Naive B cell (primary cell): ENCODE results near the gene ADAM33. TPM values are rescaled to one million over a fixed set of nuclear protein-coding genes. Genes with fewer than 3 reads are reported as not detected.

Experiments used
- ATAC-seq, 2 donors: fragments of 150-1000 bp; cut with Tn5 transposase; 2 replicates each; pipeline ENCODE4 v1.10.0; 2021; ENCODE audit warnings: low read depth in 2 of 2, mild to moderate bottlenecking in 2 of 2, moderate library complexity in 2 of 2
- DNase-seq: peaks from one replicate; pipeline ENCODE4 v3.0.0; 2022
- H3K27ac Mint-ChIP-seq, 6 donors: one replicate each; pipeline ENCODE4 v1.8.0; 2020 to 2022; ENCODE audit warnings: mild to moderate bottlenecking in 6 of 6, mixed read lengths in 6 of 6, moderate library complexity in 5 of 6, inconsistent platforms in 2 of 6
- H3K27me3 Mint-ChIP-seq, 3 donors: one replicate each; pipeline ENCODE4 v1.8.0; 2021 to 2022; ENCODE audit warnings: mixed read lengths in 3 of 3, mild to moderate bottlenecking in 1 of 3
- H3K36me3 Mint-ChIP-seq, 2 donors: one replicate each; pipeline ENCODE4 v1.8.0; 2020 to 2022; ENCODE audit warnings: mixed read lengths in 2 of 2, inconsistent platforms in 1 of 2, mild to moderate bottlenecking in 1 of 2
- H3K4me1 Mint-ChIP-seq, 3 donors: one replicate each; pipeline ENCODE4 v1.8.0; 2020 to 2022; ENCODE audit warnings: mixed read lengths in 3 of 3, inconsistent platforms in 1 of 3, mild to moderate bottlenecking in 1 of 3, moderate library complexity in 1 of 3
- H3K4me3 Mint-ChIP-seq, 8 donors: one replicate each; pipeline ENCODE4 v1.8.0; 2020 to 2022; ENCODE audit warnings: mild to moderate bottlenecking in 8 of 8, mixed read lengths in 8 of 8, moderate library complexity in 8 of 8, inconsistent platforms in 2 of 8
- H3K9me3 Mint-ChIP-seq, 7 donors: one replicate each; pipeline ENCODE4 v1.8.0; 2020 to 2022; ENCODE audit warnings: mixed read lengths in 7 of 7, mild to moderate bottlenecking in 5 of 7, inconsistent platforms in 2 of 7, moderate library complexity in 1 of 7
- polyA plus RNA-seq, 6 donors: library from polyadenylated mRNA; unstranded; fragments of 300-500 nt; fragmentation: Illumina TruSeq; gene quantifications; one replicate each; pipeline ENCODE4 v1.2.3, GENCODE V29; 2021; ENCODE audit warnings: low read depth in 6 of 6

ADAM33 gene
- polyA plus RNA-seq, 6 donors from 2014 or later: not detected

DNA sequence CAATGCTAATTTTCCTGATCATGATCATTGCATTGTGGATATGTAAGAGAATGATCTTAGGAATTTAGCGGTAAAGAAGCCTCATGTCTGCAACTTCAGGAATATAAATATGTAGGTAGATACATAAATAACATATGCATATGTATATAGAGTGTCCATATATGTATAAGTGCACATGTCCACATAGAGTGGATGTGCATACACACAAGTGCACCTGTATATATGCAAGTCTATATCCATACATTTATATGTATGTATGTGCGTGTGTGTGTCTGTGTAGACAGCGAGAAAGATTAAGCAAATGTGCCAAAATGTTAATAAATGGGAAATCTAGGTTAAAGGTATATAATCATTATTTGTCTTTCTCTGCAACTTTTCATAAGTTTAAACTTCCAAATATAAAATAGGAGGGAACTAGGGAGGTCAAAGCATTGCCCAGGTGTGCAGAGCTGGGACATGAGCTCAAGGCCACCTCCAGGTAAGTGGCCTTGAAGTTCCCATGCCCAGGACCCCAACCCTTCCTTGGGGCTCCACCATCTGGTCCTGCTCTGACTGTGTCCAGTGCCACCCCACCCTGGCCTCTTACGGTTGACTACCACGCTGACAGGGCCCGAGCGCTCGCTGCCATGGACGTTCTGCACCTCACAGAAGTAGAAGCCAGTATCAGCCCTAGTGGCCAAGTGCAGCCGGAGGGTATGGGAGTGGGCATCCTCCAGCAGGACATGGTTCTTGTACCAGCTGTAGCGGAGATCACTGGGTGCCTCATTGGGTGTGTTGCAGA, 21.0 kb upstream of the ADAM33 start:
- ATAC-seq: no peak
- Mint-ChIP-seq H3K27ac (no peak overlapping the region), H3K27me3 (peaks cover 4 to 20% (median 16%) of the 10 kb centered on the region in 3 donors)

DNA sequence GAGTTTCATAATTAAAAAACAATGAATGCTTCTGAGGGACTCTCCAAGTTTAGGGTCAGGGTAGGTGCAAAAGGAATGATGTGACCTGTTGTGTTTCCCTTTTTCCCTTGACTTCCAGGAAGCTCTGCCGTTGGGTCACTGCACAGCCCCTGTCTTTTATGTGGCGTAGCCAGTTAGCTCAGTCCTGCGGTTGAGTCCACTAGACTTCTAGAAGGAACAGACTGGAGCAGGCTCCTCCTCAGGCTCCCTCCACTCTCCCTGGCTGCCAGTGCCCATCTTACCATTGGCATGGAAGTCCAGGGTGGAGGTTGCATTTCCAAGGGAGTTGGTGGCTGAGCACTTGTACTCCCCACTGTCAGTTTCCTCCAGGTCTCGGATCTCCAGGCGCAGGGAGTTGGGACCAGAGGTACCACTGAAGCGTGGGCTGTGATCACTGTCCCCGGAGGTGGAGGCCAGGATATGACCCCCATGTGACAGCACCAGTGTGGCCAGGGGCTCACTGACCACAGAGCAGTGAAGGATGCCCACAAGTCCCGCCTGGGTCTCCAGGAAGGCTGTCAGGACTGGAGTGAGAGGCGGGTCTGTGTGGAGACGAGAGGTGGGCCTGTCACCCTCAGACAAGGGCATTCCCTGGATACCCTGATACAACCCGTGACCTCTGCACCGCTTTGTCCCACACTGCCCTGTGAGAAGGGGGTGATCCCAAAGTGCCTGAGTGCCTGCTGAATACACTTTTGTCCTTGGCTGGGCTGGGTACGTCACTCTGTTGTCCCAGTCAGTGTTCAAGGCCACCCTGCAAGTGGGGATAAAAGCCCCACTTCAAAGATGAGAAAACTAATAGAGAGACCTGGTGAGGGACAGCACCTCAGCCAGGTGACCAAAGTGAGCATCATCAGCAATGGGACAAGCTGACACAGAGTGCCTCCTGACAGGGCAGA, 19.5 kb upstream of the ADAM33 start:
- H3K27me3 Mint-ChIP-seq: peaks cover 4 to 16% (median 13%) of the 10 kb centered on the region in 3 donors
- no peak for ATAC-seq
- no peaks in the 10 kb centered on the region for H3K36me3 Mint-ChIP-seq
- no peak overlapping the region for H3K4me3 Mint-ChIP-seq
- H3K4me1 Mint-ChIP-seq: no peaks in the 10 kb centered on the region
- no peak overlapping the region for H3K27ac Mint-ChIP-seq
- DNase-seq: no peak
- peaks cover 0 to 1% (median 0%) of the 10 kb centered on the region in 7 donors for H3K9me3 Mint-ChIP-seq

More for the DNA sequence above, 21.0 kb upstream of the ADAM33 start:
- Mint-ChIP-seq H3K4me3 (no peak overlapping the region), H3K4me1 (no peaks in the 10 kb centered on the region), H3K9me3 (peaks cover 0 to 2% (median 0%) of the 10 kb centered on the region in 7 donors), H3K36me3 (no peaks in the 10 kb centered on the region)
- no peak for DNase-seq

DNA sequence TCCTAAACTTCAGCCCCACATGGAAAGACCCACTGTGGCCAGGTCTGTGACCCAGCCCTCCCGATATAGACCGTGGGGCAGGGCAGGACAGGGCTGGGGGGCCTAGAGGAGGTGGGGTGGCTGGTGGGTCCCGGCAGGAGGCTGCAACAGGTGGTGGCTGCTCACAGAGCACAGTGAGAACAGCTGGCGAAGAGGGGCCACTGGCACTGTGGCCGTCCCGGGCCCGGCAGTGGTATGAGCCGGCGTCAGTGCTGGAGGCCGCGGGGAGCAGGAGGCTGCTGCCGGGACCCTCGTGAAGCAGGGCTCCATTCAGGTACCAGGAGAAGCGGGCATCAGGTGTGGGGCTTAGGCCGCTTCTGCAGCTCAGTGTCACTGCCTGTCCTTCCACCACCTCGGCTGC, 17.2 kb upstream of the ADAM33 start:
- H3K27me3 Mint-ChIP-seq: peaks cover 4 to 14% (median 7%) of the 10 kb centered on the region in 3 donors
- H3K36me3 Mint-ChIP-seq: no peaks in the 10 kb centered on the region
- no peak overlapping the region for H3K27ac Mint-ChIP-seq
- ATAC-seq (no peak), DNase-seq (no peak)
- H3K4me1 Mint-ChIP-seq: no peaks in the 10 kb centered on the region
- peaks cover 0 to 2% (median 0%) of the 10 kb centered on the region in 7 donors for H3K9me3 Mint-ChIP-seq
- no peak overlapping the region for H3K4me3 Mint-ChIP-seq

DNA sequence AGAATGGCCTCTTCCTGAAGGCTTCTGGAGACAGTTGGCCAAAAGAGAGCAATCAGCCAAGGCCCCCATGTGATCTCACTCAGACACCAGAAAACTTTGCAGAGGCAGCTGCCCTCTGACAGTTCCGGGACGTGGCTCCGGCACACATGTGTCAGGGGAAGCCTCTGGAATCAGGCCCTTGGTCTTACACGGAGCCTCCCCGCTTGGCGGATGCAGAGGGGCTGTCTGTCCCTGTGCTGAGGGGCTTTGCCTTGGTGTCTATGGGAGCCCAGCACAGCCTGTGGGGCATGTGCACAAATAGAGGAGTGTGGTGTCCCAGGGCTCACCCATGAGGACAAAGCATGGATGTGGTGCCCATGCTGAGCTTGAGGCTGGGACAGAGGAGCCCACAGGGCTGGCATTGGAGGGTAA, 16.8 kb upstream of the ADAM33 start:
- ATAC-seq: no peak
- Mint-ChIP-seq H3K27me3 (peaks cover 2 to 10% (median 4%) of the 10 kb centered on the region in 3 donors), H3K36me3 (no peaks in the 10 kb centered on the region), H3K4me3 (no peak overlapping the region), H3K9me3 (peaks cover 0 to 2% (median 0%) of the 10 kb centered on the region in 7 donors), H3K27ac (peak overlapping the region in 1 of 6 donors; percentile 44), H3K4me1 (no peaks in the 10 kb centered on the region)
- no peak for DNase-seq

DNA sequence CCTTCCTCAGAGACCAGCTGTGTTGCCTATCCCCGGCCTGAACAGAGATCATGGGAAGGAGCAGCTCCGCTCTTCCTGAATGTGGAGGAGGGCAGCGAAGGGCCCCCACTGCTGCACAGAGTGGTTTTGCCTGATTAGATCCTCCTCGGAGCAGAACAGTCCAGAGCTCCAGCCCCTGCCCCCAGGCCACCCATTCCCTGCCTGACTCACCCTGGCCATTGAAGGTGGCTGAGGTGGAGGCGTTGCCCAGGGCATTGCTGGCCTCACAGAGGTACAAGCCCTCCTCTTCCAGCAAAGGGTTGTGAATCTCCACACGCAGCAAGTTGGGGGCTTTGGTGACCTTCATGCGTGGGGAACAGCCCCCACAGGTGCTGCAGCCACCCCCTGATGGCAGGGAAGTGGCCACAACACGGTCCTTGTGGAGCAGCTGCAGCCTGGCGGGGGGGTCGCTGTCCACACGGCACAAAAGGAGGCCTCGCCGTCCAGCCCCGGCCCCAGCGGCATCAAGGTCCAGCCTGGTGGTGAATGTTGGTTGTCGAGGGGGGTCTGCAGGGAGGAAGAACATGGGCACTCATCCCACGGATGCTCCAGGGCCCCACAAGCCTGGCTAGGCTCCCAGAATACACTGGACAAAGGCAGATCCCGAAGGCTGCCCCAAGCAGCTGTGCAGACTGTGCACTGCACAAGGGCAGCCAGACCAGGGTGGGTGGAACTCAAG, 15.9 kb upstream of the ADAM33 start:
- no peak overlapping the region for H3K27ac Mint-ChIP-seq
- DNase-seq (no peak), ATAC-seq (no peak)
- H3K36me3 Mint-ChIP-seq: no peaks in the 10 kb centered on the region
- H3K4me3 Mint-ChIP-seq: no peak overlapping the region
- H3K9me3 Mint-ChIP-seq: peaks cover 0 to 2% (median 0%) of the 10 kb centered on the region in 7 donors
- no peaks in the 10 kb centered on the region for H3K4me1 Mint-ChIP-seq
- H3K27me3 Mint-ChIP-seq: peaks cover 0 to 6% (median 3%) of the 10 kb centered on the region in 3 donors

DNA sequence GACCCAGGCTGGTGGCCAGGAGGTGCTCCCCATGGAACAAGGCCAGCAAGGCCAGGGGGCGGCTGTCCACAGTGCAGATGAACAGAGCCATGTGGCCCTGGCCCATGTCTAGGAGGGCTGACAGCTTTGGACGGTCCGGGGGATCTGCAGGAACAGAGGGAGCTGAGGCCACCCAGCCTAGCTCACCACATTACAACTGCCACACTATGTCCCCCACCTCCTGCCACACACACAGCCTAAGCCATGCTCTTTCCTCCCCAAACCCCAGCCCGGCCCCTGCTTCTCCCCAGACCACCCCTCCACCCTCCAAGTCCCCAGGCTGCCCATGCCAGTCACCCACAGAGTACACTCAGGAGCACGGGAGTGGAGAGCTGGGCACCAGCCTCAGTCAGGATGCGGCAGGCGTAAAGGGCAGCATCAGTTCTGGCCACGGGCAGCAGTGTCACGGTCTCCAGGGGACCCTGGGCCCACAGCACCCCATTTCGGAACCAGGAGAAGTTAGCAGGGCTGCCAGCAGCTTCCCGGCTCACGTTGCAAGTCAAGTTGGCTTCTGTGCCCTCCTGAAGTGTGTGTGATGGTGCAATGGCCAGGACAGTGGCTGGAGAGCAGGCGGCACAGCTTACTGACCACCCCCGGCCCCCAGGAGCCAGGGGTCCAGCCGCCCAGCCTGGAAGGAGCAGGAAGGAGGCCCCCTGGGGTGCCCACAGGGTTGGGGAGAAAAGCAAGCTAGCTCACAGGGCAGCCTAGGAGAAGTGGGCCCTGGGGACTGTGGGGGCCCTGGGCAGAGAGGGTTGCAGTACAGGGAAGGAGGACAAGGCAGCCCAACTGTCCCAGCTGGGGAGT, 15.2 kb upstream of the ADAM33 start:
- no peaks in the 10 kb centered on the region for H3K36me3 Mint-ChIP-seq
- no peak overlapping the region for H3K27ac Mint-ChIP-seq
- no peak overlapping the region for H3K4me3 Mint-ChIP-seq
- DNase-seq: no peak
- H3K4me1 Mint-ChIP-seq: no peaks in the 10 kb centered on the region
- peaks cover 0 to 6% (median 0%) of the 10 kb centered on the region in 3 donors for H3K27me3 Mint-ChIP-seq
- no peak for ATAC-seq
- peaks cover 0 to 2% (median 0%) of the 10 kb centered on the region in 7 donors for H3K9me3 Mint-ChIP-seq

DNA sequence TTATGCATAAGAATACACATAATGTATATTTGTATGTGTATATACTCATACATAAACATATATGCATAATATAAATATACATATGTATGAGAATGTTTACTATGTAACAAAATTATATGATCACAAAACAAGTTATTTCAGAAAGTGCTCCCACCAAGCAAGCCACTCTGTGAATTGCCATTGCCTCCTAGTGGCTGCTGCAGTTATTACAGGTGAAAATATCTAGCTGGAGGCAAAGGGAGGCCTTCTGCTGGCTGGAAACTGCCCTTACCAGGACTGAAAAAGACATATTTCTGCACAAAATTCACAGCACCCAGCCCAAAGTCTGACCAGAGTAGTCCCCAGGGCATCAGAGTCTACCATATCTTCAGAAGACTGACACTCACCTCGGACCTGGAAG, 14.4 kb upstream of the ADAM33 start:
- Mint-ChIP-seq H3K4me1 (no peaks in the 10 kb centered on the region), H3K4me3 (no peak overlapping the region), H3K36me3 (no peaks in the 10 kb centered on the region), H3K27ac (no peak overlapping the region), H3K9me3 (peaks cover 0 to 2% (median 0%) of the 10 kb centered on the region in 7 donors), H3K27me3 (peaks cover 0 to 6% (median 0%) of the 10 kb centered on the region in 3 donors)
- DNase-seq (no peak), ATAC-seq (no peak)

DNA sequence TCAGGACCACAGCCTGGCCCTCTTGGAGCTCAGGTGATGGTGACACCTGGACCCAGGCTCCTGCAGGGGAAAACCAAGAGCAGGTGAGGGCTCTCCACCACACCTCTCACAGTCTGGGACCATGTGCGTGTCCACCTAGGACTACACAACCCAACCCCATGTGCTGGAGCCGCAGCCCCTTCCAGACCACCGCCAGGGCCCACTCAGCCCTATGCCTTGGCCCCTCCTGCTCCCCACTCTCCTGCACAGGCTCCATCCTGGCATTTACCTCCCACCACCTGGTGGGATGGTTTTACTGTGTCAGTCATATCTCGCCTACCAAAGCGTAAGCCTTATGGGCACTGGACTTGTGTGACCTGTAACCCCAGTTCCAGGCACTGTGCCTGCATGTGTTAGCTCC, 13.1 kb upstream of the ADAM33 start:
- Mint-ChIP-seq H3K4me1 (no peaks in the 10 kb centered on the region), H3K4me3 (peak overlapping the region in 1 of 8 donors; percentile 63), H3K36me3 (no peaks in the 10 kb centered on the region), H3K9me3 (peaks cover 0 to 2% (median 0%) of the 10 kb centered on the region in 7 donors), H3K27ac (no peak overlapping the region), H3K27me3 (peaks cover 0 to 6% (median 0%) of the 10 kb centered on the region in 3 donors)
- no peak for ATAC-seq
- DNase-seq: no peak

DNA sequence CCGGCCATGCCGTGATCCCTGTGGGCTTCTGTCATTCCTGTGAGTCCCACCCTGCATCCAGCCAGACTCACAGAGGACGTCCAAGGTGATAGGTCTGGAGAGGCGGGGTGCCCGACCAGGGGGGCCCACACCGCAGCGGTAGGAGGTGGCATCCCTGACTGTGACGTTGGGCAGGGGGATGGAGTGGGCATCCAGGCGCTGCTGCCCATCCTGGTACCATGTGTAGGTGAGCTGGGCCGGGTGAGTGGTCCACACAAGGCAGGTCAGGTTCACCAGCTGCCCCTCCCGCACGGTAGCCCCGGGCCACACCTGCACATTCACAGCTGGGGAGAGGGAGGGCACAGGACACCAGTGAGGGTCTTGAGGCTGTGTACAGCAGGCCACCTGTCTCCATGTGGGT, 11.6 kb upstream of the ADAM33 start:
- no peak overlapping the region for H3K4me3 Mint-ChIP-seq
- H3K27me3 Mint-ChIP-seq: no peaks in the 10 kb centered on the region
- H3K4me1 Mint-ChIP-seq: no peaks in the 10 kb centered on the region
- ATAC-seq: no peak
- H3K27ac Mint-ChIP-seq: no peak overlapping the region
- no peak for DNase-seq
- peaks cover 0 to 2% (median 0%) of the 10 kb centered on the region in 7 donors for H3K9me3 Mint-ChIP-seq
- H3K36me3 Mint-ChIP-seq: no peaks in the 10 kb centered on the region

DNA sequence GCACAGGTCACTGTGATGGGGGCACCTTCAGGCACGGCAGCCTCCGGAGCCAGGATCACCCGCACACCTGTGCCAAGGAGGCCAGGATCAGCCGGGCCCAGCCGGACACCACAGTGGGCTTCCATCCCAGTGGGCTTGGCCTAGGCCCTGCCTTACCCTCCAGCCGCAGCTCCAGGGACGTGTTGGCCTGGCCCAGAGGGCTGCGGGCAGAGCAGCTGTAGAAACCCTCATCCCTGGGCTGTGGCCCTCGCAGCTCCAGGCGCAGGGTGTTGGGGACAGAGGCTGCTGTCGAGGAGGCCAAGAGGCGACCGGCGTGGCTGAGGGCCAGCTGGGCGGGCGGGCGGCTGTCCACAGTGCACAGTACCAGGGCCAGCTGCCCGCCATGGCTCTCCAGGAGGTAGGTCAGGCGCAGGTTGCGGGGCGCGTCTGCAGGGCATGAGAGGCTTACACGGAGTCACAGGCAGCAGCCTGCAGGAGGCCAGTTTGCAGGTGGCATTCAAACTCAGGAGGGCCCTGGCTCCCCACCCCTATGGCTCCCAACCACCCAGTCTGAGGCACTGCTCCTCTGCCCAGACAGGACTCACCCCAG, 11.0 kb upstream of the ADAM33 start:
- peaks cover 0 to 1% (median 0%) of the 10 kb centered on the region in 3 donors for H3K27me3 Mint-ChIP-seq
- no peaks in the 10 kb centered on the region for H3K36me3 Mint-ChIP-seq
- peaks cover 0 to 2% (median 0%) of the 10 kb centered on the region in 7 donors for H3K9me3 Mint-ChIP-seq
- peaks cover 0 to 4% (median 0%) of the 10 kb centered on the region in 3 donors for H3K4me1 Mint-ChIP-seq
- no peak overlapping the region for H3K4me3 Mint-ChIP-seq
- no peak for ATAC-seq
- H3K27ac Mint-ChIP-seq: no peak overlapping the region
- DNase-seq: no peak

DNA sequence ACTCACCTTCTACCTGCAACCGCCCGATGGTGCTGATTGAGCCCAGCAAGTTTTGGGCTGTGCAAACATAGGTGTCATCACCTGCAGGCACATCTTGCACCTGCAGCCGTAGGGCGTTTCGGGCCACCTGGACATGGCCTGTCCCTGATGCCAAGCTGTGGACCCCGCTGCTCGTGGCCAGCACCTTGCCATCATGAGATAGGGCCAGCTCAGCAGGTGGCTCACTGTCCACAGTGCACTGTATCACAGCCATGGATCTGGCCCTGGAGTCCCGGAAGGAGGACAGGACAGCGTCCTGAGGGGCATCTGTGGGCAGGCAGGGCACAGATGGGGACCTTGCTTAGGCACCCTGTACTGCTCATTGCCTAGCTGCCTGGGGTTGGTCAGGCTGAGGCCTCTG, 10.1 kb upstream of the ADAM33 start:
- ATAC-seq: no peak
- H3K27me3 Mint-ChIP-seq: peaks cover 0 to 10% (median 3%) of the 10 kb centered on the region in 3 donors
- peaks cover 0 to 6% (median 0%) of the 10 kb centered on the region in 3 donors for H3K4me1 Mint-ChIP-seq

DNA sequence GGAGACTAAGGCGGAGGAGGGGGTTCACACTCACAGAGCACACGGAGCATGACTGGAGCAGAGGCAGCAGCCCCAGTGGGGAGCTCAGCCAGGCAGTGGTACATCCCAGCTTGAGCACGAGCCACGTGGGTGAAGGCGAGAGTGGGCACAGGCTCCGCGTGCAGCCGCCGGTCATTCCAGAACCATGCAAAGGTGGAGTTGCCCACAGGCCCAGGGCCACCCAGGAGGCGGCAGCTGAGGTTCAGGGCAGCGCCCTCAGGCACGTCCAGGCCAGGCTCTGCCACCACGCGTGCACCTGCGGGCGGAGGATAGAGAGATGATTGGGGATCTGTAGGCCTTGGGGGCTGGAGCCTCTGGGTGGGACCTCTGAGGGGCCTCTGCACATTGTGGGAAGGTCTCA, 9.5 kb upstream of the ADAM33 start:
- DNase-seq (no peak), ATAC-seq (no peak)
- Mint-ChIP-seq H3K27ac (no peak overlapping the region), H3K27me3 (peaks cover 0 to 16% (median 8%) of the 10 kb centered on the region in 3 donors), H3K4me3 (peak overlapping the region in 1 of 8 donors; percentile 16), H3K36me3 (no peaks in the 10 kb centered on the region), H3K9me3 (peaks cover 0 to under 1% (median 0%) of the 10 kb centered on the region in 7 donors), H3K4me1 (peaks cover 0 to 6% (median 0%) of the 10 kb centered on the region in 3 donors)

More for the DNA sequence above, 10.1 kb upstream of the ADAM33 start:
- peaks cover 0 to 2% (median 0%) of the 10 kb centered on the region in 7 donors for H3K9me3 Mint-ChIP-seq
- DNase-seq: no peak
- H3K36me3 Mint-ChIP-seq: no peaks in the 10 kb centered on the region
- H3K4me3 Mint-ChIP-seq: no peak overlapping the region
- no peak overlapping the region for H3K27ac Mint-ChIP-seq
